Measurements from ENCODE around the gene HLA-DPA1.

The HLA-DPA1 gene

DNA sequence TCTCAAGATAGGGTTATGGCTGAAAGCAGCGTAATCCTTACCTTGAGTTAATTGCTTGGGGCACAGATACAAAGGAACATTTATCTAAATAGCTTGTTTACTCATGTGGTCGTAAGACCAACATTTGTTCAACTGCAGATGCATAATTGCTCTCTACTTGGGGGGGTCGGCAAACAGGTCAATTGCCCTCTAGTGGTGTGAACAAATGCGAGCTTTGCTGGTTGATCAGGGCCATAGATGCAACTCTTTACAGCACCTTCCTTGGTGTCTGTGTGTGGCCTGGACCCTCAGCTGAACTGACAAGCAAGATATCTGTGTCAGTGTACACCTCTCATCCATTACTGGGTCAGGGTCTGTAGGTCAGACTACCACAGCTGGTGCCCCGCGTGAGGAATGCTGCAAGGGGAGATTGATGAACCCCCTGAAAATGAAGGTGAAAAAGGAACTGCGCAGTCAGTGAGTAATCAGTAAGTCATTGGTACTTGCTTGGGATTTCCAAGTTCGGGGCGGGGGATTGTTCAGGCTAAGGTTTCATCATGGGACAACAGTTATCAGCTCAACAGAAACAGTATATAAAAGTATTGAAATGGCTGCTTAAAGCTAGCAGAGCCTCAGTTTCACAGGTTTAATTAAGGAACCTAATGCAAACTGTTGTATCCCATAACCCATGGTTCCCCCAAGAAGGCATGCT lies 24.0 kb downstream of the HLA-DPA1 start:
- TF ChIP-seq SP1 (IDR thresholded peaks at IDR 0.05) = no peak
- TF ChIP-seq CTBP1 (IDR thresholded peaks at IDR 0.05; ENCODE audit: borderline replicate concordance) = no peak
- no peak for TF ChIP-seq ARNT (IDR thresholded peaks at IDR 0.05)
- no peak for TF ChIP-seq ZNF384 (IDR thresholded peaks at IDR 0.05)
- TF ChIP-seq LEF1 (IDR thresholded peaks at IDR 0.05; ENCODE audit: borderline replicate concordance) = no peak
- no peak for TF ChIP-seq ELF4 (IDR thresholded peaks at IDR 0.05)
- no peak for TF ChIP-seq NFRKB (IDR thresholded peaks at IDR 0.05)
- TF ChIP-seq SUZ12 (IDR thresholded peaks at IDR 0.05) = no peak
- TF ChIP-seq PKNOX1 (IDR thresholded peaks at IDR 0.05) = no peak
- ChIA-PET CTCF (interaction anchor here (1.3 kb wide), 1 partner anchor 20 kb away, joined by 3 read pairs; no protein-coding TSS in a partner anchor), POLR2A (no interaction called here)
- no peak for DNase-seq (ENCODE audit: extremely low spot score)

GRCh38 chr6:33040157-33040556 lies 33.3 kb downstream of the HLA-DPA1 start:
- POLR2A ChIA-PET = no interaction called here
- no peak for DNase-seq (ENCODE audit: extremely low spot score)
- CTCF ChIA-PET = no interaction called here
- TF ChIP-seq ARNT (IDR thresholded peaks at IDR 0.05) (no peak), BHLHE40 (IDR thresholded peaks at IDR 0.05; ENCODE audit: borderline replicate concordance) (no peak), TARDBP (IDR thresholded peaks at IDR 0.05) (no peak), FOXM1 (IDR thresholded peaks at IDR 0.05; ENCODE audit: borderline replicate concordance) (no peak), FOXA1 (IDR thresholded peaks at IDR 0.05) (no peak), SP1 (IDR thresholded peaks at IDR 0.05) (no peak), SUZ12 (IDR thresholded peaks at IDR 0.05) (no peak), CTBP1 (IDR thresholded peaks at IDR 0.05; ENCODE audit: borderline replicate concordance) (no peak), ZNF384 (IDR thresholded peaks at IDR 0.05) (no peak), LEF1 (IDR thresholded peaks at IDR 0.05; ENCODE audit: borderline replicate concordance) (no peak), ELF4 (IDR thresholded peaks at IDR 0.05) (no peak), NFRKB (IDR thresholded peaks at IDR 0.05) (no peak), PKNOX1 (IDR thresholded peaks at IDR 0.05) (no peak), L3MBTL2 (conservative IDR thresholded peaks at IDR 0.05) (no peak)

DNA sequence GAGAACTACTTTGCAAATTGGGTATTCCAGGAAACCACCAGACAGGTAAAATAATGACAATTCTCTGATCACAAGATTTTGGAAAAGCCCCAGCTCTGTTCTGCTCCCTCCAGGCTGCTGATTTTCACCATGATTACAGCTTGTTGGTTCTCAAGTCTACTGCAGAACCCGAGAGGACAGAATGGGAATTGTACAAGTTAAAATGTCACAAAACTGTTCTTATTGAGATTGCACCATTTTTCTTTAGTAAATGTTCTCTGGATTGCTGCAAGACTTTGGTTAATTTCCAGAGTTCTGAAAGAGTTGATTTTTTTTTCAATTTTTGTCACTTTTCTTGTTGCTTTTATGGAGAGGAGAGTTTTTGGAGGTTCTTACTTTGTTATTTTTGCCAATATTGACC lies 36.9 kb downstream of the HLA-DPA1 start:
- POLR2A ChIA-PET = no interaction called here

GRCh38 chr6:33034554-33034953 lies 38.9 kb downstream of the HLA-DPA1 start:
- ChIA-PET POLR2A (no interaction called here), CTCF (no interaction called here)
- DNase-seq (ENCODE audit: extremely low spot score) = no peak
- no peak for TF ChIP-seq FOXA1 (IDR thresholded peaks at IDR 0.05)
- TF ChIP-seq ELF4 (IDR thresholded peaks at IDR 0.05) = no peak
- no peak for TF ChIP-seq TARDBP (IDR thresholded peaks at IDR 0.05)
- TF ChIP-seq LEF1 (IDR thresholded peaks at IDR 0.05; ENCODE audit: borderline replicate concordance) = no peak
- TF ChIP-seq FOXM1 (IDR thresholded peaks at IDR 0.05; ENCODE audit: borderline replicate concordance) = no peak
- TF ChIP-seq BHLHE40 (IDR thresholded peaks at IDR 0.05; ENCODE audit: borderline replicate concordance) = no peak
- no peak for TF ChIP-seq PKNOX1 (IDR thresholded peaks at IDR 0.05)
- no peak for TF ChIP-seq NFRKB (IDR thresholded peaks at IDR 0.05)
- no peak for TF ChIP-seq FOXK2 (IDR thresholded peaks at IDR 0.05)

More for the DNA sequence above, 36.9 kb downstream of the HLA-DPA1 start:
- DNase-seq (ENCODE audit: extremely low spot score) = no peak
- TF ChIP-seq SUZ12 (IDR thresholded peaks at IDR 0.05) = no peak
- CTCF ChIA-PET = interaction anchor here (0.6 kb wide), 1 partner anchor 1121 kb away, joined by 4 read pairs; no protein-coding TSS in a partner anchor

- ChIA-PET CTCF (no interaction called here), POLR2A (no interaction called here)
- no peak for TF ChIP-seq SUZ12 (IDR thresholded peaks at IDR 0.05)
- TF ChIP-seq BHLHE40 (IDR thresholded peaks at IDR 0.05; ENCODE audit: borderline replicate concordance) = no peak
- no peak for TF ChIP-seq ARNT (IDR thresholded peaks at IDR 0.05)
- no peak for TF ChIP-seq ZNF384 (IDR thresholded peaks at IDR 0.05)
- TF ChIP-seq CTBP1 (IDR thresholded peaks at IDR 0.05; ENCODE audit: borderline replicate concordance) = no peak
- no peak for TF ChIP-seq HDGF (IDR thresholded peaks at IDR 0.05; ENCODE audit: borderline replicate concordance)
- TF ChIP-seq LEF1 (IDR thresholded peaks at IDR 0.05; ENCODE audit: borderline replicate concordance) = no peak
- no peak for TF ChIP-seq TARDBP (IDR thresholded peaks at IDR 0.05)
- TF ChIP-seq L3MBTL2 (conservative IDR thresholded peaks at IDR 0.05) = no peak
- TF ChIP-seq FOXM1 (IDR thresholded peaks at IDR 0.05; ENCODE audit: borderline replicate concordance) = no peak
- TF ChIP-seq FOXA1 (IDR thresholded peaks at IDR 0.05) = no peak
- no peak for TF ChIP-seq PKNOX1 (IDR thresholded peaks at IDR 0.05)
- TF ChIP-seq ELF4 (IDR thresholded peaks at IDR 0.05) = no peak
- TF ChIP-seq NFRKB (IDR thresholded peaks at IDR 0.05) = no peak
- TF ChIP-seq SP1 (IDR thresholded peaks at IDR 0.05) = no peak
- TF ChIP-seq FOXK2 (IDR thresholded peaks at IDR 0.05) = no peak
- DNase-seq (ENCODE audit: extremely low spot score) = no peak
Observed at GRCh38 chr6:33030245-33030644, 43.2 kb downstream of the HLA-DPA1 start.
